Fibroblast of villous mesenchyme (primary cell): ENCODE results near the gene ZNF17. TPM values are rescaled to one million over a fixed set of nuclear protein-coding genes. Genes with fewer than 3 reads are reported as not detected.

Source experiments
- DNase-seq: peaks from one replicate; pipeline ENCODE4 v3.0.0-alpha.2; 2010; ENCODE audit warnings: low read depth
- H3K4me3 ChIP-seq: 2 replicates; pipeline ENCODE4 v1.5.1; 2011; ENCODE audit warnings: low read depth, mild to moderate bottlenecking, low read length
- CTCF ChIP-seq: IDR thresholded peaks from 2 replicates; pipeline ENCODE4 v1.5.1; 2012; ENCODE audit warnings: low read depth, mild to moderate bottlenecking, low read length; ENCODE audit not compliant: insufficient read depth
- total RNA-seq: library from RNA; depleted of rRNA; stranded (reverse); fragments of >200 nt; gene quantifications from 2 replicates; pipeline ENCODE4 v1.2.3, GENCODE V29; 2012

Gene ZNF17
- total RNA-seq, 1 donor = 10.4 TPM

GRCh38 chr19:57434386-57435061 is 23.6 kb downstream of the ZNF17 start:
- no peak for TF ChIP-seq CTCF
- peak overlapping the region; percentile 78 for H3K4me3 ChIP-seq
- no peak for DNase-seq

GRCh38 chr19:57435062-57435978 is 24.4 kb downstream of the ZNF17 start, which contains the start of gene ZNF749:
TSS of gene ZNF749 (plus strand) at chr19:57435325. CDS start at chr19:57435579, 254 bp downstream.
- no peak for TF ChIP-seq CTCF
- peak; percentile 98 for DNase-seq

GRCh38 chr19:57436417-57436816 is 25.5 kb downstream of the ZNF17 start:
- H3K4me3 ChIP-seq = peak overlapping the region; percentile 78
- TF ChIP-seq CTCF = no peak
- DNase-seq = no peak

More at GRCh38 chr19:57435062-57435978, 24.4 kb downstream of the ZNF17 start, which contains the start of gene ZNF749:
- H3K4me3 ChIP-seq = peak within 1 kb of the TSS; percentile 78

- no peak for DNase-seq
- no peak for TF ChIP-seq CTCF
- no peak overlapping the region for H3K4me3 ChIP-seq
These were observed 27.0 kb downstream of the ZNF17 start for GRCh38 chr19:57437931-57438330.

GRCh38 chr19:57438925-57439324 is 28.0 kb downstream of the ZNF17 start:
- TF ChIP-seq CTCF = no peak
- no peak for DNase-seq

GRCh38 chr19:57441979-57442752 is 31.2 kb downstream of the ZNF17 start:
- DNase-seq = no peak
- H3K4me3 ChIP-seq = no peak overlapping the region
- TF ChIP-seq CTCF = no peak

More at GRCh38 chr19:57438925-57439324, 28.0 kb downstream of the ZNF17 start:
- no peak overlapping the region for H3K4me3 ChIP-seq
